Measurements from ENCODE around the gene RPS19BP1.

RPS19BP1 gene

GRCh38 chr22:39488563-39489083 is 43.9 kb downstream of the RPS19BP1 start:
- DNase-seq, result no peak

- DNase-seq, result no peak
Observed at GRCh38 chr22:39487826-39488520, 44.6 kb downstream of the RPS19BP1 start.

GRCh38 chr22:39486951-39487825 is 45.4 kb downstream of the RPS19BP1 start:
- no peak for DNase-seq

GRCh38 chr22:39482768-39483167 is 49.8 kb downstream of the RPS19BP1 start:
- DNase-seq, result no peak

- no peak for DNase-seq
Observed at GRCh38 chr22:39481595-39481994, 51.0 kb downstream of the RPS19BP1 start.

GRCh38 chr22:39481054-39481453 is 51.5 kb downstream of the RPS19BP1 start:
- DNase-seq, result no peak

GRCh38 chr22:39480557-39480956 is 52.0 kb downstream of the RPS19BP1 start:
- no peak for DNase-seq

- no peak for DNase-seq
Observed at GRCh38 chr22:39479254-39479653, 53.3 kb downstream of the RPS19BP1 start.
